HFF-Myc (cell line): ENCODE results near the gene C9orf72.

Experiments used
- DNase-seq: peaks from one replicate; pipeline ENCODE4 v3.0.0-alpha.2; 2011; ENCODE audit warnings: low read depth; ENCODE audit errors: extremely low read depth
- H3K4me3 ChIP-seq: replicated peaks from 2 replicates; pipeline ENCODE4 v1.5.1; 2011; ENCODE audit warnings: low read depth, mild to moderate bottlenecking, control low read depth, low read length
- CTCF ChIP-seq: IDR thresholded peaks from 2 replicates; pipeline ENCODE4 v1.5.1; 2012; ENCODE audit warnings: mild to moderate bottlenecking, low read depth, low read length, control low read depth; ENCODE audit errors: missing control alignments

The C9orf72 gene

GRCh38 chr9:27537027-27537435 lies 36.2 kb downstream of the C9orf72 start:
- DNase-seq = no peak
- H3K4me3 ChIP-seq = no peak overlapping the region
- TF ChIP-seq CTCF = no peak

GRCh38 chr9:27536168-27536567 lies 37.1 kb downstream of the C9orf72 start:
- no peak overlapping the region for H3K4me3 ChIP-seq
- TF ChIP-seq CTCF = no peak
- no peak for DNase-seq

GRCh38 chr9:27535701-27536118 lies 37.6 kb downstream of the C9orf72 start:
- no peak for DNase-seq
- H3K4me3 ChIP-seq = no peak overlapping the region
- TF ChIP-seq CTCF = no peak

GRCh38 chr9:27534658-27535209 lies 38.5 kb downstream of the C9orf72 start:
- no peak for TF ChIP-seq CTCF
- no peak overlapping the region for H3K4me3 ChIP-seq
- no peak for DNase-seq

- H3K4me3 ChIP-seq = no peak overlapping the region
- no peak for DNase-seq
- no peak for TF ChIP-seq CTCF
Observed at GRCh38 chr9:27534131-27534530, 39.1 kb downstream of the C9orf72 start.

- TF ChIP-seq CTCF = no peak
- no peak for DNase-seq
- H3K4me3 ChIP-seq = no peak overlapping the region
Observed at GRCh38 chr9:27533311-27533710, 40.0 kb downstream of the C9orf72 start.

- H3K4me3 ChIP-seq = no peak overlapping the region
- no peak for DNase-seq
- no peak for TF ChIP-seq CTCF
Observed at GRCh38 chr9:27532046-27532445, 41.2 kb downstream of the C9orf72 start.
